LNCAP (cell line): ENCODE results near the gene COL13A1.

Experiments used
- TF ChIP-seq, protein P1 (sequence below): fragments of 450-650 bp; IDR thresholded peaks from 2 replicates; pipeline ENCODE4 v1.5.1; 2017; ENCODE audit warnings: mild to moderate bottlenecking

Gene COL13A1

DNA sequence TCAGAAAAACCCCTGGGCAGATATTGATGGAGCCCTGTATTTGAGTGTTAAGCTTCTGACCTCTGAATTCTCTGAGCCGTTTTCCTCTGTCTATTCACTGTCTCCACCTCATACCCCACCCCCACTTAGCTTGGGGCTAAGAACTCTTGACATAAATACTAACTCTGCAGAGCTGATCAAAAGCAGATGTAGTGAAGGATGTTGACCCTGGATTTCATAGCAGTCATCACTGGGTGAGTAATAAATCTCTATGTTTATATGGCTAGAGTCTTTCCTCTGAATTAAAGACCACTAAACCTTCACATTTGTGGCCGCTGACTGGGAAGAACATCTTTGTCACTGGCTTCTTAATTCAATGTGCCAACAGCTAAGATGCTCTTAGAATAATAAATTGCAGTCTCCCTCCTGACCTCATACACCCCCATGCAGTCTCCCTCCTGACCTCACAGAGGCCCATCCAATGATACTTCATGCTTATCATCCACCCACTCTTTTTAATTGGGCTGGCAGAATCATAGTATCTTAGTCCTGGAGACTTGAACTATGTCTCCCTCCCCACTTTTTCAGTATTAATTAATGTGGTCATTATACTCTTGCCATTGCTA is 172.9 kb downstream of the COL13A1 start:
- TF ChIP-seq, protein P1, sequence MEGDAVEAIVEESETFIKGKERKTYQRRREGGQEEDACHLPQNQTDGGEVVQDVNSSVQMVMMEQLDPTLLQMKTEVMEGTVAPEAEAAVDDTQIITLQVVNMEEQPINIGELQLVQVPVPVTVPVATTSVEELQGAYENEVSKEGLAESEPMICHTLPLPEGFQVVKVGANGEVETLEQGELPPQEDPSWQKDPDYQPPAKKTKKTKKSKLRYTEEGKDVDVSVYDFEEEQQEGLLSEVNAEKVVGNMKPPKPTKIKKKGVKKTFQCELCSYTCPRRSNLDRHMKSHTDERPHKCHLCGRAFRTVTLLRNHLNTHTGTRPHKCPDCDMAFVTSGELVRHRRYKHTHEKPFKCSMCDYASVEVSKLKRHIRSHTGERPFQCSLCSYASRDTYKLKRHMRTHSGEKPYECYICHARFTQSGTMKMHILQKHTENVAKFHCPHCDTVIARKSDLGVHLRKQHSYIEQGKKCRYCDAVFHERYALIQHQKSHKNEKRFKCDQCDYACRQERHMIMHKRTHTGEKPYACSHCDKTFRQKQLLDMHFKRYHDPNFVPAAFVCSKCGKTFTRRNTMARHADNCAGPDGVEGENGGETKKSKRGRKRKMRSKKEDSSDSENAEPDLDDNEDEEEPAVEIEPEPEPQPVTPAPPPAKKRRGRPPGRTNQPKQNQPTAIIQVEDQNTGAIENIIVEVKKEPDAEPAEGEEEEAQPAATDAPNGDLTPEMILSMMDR, result no peak

DNA sequence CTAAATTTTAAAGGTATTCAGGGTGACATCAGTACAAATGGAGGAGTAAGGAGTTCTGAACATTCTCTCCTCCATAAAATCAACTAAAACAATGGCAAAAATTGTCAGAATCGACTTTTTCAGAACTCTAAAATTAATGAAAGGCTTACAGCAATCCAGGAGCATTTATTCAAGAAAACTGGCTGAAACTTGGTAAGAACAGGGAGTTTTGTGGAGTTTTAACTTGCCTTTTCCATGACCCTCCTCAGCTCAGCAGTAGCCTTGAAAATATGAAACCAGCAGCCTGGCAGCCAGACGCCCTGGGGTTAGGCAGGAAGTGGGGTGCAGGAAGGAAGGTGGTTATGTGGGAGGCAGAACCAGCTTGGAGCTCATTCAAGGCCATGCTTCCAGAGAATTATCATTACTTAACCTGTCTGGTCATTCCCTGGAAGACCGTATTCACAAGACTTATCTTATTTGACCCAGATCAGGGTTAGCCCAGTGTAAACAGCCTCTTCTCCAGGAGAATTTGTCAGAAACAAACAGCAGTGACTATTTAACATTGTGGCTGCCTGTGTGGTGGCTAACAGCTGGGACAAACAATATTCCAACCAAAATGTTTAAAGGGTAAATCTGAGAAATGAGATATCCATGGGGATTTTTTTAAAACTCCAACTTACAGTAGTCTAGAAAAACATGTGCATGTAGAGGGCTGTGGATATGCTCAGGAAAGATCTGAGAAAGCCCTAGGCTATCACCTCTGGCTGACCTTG is 175.3 kb downstream of the COL13A1 start:
- TF ChIP-seq, protein P1, result no peak

DNA sequence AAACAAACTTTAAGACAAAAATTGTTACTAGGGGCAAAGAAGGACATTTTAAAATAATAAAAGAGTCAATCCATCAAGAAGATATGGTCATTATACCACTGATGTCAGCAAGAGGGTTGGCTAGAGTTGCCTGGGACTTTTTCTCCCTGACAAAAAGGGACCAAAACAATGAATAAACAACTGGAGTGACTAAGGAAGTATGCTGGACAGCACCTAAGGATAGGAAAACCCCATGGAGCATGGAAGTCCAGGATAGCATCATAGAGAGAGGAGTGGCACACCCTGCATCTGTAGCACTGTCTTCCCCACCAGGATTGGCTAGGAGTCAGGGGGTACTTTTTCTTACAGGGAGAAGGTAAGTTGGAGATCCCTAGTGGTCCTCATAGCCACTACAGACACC is 177.5 kb downstream of the COL13A1 start:
- TF ChIP-seq, protein P1, result no peak

DNA sequence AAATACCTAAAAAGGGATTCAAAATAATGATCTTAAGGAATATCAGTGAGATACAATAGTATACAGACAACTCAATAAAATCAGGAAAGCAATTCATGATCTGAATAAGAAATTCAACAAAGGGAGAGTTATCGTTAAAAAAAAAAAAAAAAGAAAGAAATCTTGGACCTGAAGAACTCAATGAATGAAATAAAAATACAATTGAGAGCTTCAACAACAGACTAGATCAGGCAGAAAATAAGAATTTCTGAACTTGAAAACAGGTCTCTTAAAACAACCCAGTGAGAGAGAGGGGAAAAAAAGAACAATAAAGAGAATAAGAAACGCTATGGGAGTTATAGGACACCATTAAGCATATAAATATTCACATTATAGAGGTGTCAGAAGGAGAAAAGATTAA is 179.0 kb downstream of the COL13A1 start:
- TF ChIP-seq, protein P1, result no peak

DNA sequence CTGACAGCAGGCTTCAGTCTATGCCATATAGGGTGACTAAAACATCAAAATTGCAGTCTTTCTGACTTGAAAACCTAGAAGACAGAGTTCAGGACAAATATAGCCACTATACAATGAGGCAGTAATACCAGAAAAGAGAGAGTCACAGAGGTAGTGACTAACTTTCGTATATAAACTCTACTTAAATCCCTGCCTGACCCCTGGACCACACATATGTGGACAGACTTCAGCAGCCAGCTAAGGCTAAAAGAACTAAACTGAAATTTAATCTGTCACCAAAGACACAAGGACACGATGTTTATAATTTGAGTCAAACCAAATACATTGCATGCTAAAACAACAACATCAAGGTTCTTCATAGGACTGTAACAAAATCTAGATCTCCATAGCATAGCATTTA is 186.4 kb downstream of the COL13A1 start:
- TF ChIP-seq, protein P1, result no peak

DNA sequence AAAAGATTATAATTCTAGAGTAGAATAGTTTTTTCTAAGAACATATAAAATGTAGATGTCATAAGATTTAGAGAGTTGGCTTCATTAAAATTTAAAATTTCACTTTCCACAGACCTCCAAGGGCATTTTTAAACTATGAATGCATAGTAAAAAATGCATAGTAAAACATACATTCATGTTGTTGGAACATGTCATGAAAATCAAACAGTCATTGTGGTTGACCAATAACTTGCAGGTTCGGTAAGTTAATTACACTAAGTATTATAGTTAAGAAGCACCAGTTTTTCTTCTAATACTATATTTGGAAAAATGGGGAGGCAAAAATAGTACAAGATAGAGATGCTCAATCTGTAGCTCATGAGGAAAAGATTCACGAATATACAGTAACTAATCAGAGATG is 189.4 kb downstream of the COL13A1 start:
- TF ChIP-seq, protein P1, result no peak

DNA sequence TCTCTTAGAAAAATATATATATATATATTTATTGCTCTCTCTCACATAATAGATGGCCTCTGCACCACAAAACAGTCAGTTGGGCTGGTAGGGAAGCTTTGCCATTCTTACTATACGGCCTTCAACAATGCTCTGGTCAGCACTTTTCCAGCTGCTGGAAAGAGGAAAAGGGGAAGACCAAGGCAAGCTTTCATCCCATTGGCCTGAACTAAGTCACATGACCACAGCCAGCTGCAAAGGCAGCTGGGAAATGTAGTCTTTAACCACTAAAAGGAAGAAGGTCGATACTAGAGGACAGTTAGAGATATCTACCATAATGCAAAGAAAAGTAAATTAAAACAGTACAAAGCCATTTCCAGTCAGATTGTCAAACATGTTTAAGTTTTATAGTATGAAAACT is 192.6 kb downstream of the COL13A1 start:
- TF ChIP-seq, protein P1, result no peak
